Panc1 (cell line): ENCODE results near the gene AGPS. TPM values are rescaled to one million over a fixed set of nuclear protein-coding genes. Genes with fewer than 3 reads are reported as not detected.

Experiments
- ATAC-seq: fragments of 200-7000 bp; cut with Tn5 transposase; 2 replicates; pipeline ENCODE4 v1.9.1; 2020; ENCODE audit warnings: mild to moderate bottlenecking, moderate library complexity
- BruUV-seq: library from RNA; stranded (reverse); fragments of 400-500 nt; replicated peaks from 2 replicates; lab custom pipeline; 2021; lab: Mats Ljungman, UMichigan
- CTCF ChIA-PET: fragments of 300-600 bp; sonication (Branson Sonifier 250); formaldehyde crosslinking; loops from one replicate; lab custom pipeline; 2022; ENCODE audit warnings: antibody characterized with exemption; lab: Charles Lee
- POLR2A ChIA-PET: fragments of 300-600 bp; sonication (Branson Sonifier 250); formaldehyde crosslinking; loops from one replicate; lab custom pipeline; 2022; ENCODE audit warnings: antibody characterized with exemption; lab: Charles Lee
- DNase-seq: peaks from one replicate; pipeline ENCODE4 v3.0.0-alpha.2; 2010; ENCODE audit warnings: low read depth, low spot score
- H3K27ac ChIP-seq: 2 replicates; pipeline ENCODE4 v1.5.1; 2011; ENCODE audit warnings: mild to moderate bottlenecking, low read length, inconsistent platforms
- H3K27me3 ChIP-seq: fragments of 200-500 bp; sonication (Bioruptor generic); 2 replicates; pipeline ENCODE4 v1.6.0; 2014; ENCODE audit warnings: low read length, inconsistent platforms; ENCODE audit not compliant: control insufficient read depth, insufficient read depth
- H3K36me3 ChIP-seq: fragments of 200-500 bp; sonication (Bioruptor generic); 2 replicates; pipeline ENCODE4 v1.5.1; 2014; ENCODE audit warnings: inconsistent platforms, mild to moderate bottlenecking, low read length, moderate library complexity; ENCODE audit not compliant: control insufficient read depth, insufficient read depth
- H3K4me1 ChIP-seq: 2 replicates; pipeline ENCODE4 v1.5.1; 2011; ENCODE audit warnings: inconsistent platforms, mild to moderate bottlenecking, low read length, moderate library complexity; ENCODE audit not compliant: control insufficient read depth, insufficient read depth
- H3K4me3 ChIP-seq, 2 experiments: 2 replicates each; pipeline ENCODE4 v1.5.1; 2011 to 2012; ENCODE audit warnings: low read depth in 2 of 2, low read length in 2 of 2, mild to moderate bottlenecking in 2 of 2, inconsistent platforms in 1 of 2, moderate library complexity in 1 of 2
- H3K9me3 ChIP-seq: fragments of 200-500 bp; sonication (Bioruptor generic); 2 replicates; pipeline ENCODE4 v1.5.1; 2014; ENCODE audit warnings: low read depth, mild to moderate bottlenecking, inconsistent platforms, low read length, moderate library complexity; ENCODE audit not compliant: control insufficient read depth, insufficient read depth
- CTCF ChIP-seq: fragments of 450-650 bp; IDR thresholded peaks from 2 replicates; pipeline ENCODE4 v1.5.1; 2017; ENCODE audit warnings: mild to moderate bottlenecking
- POLR2AphosphoS5 ChIP-seq: IDR thresholded peaks from 2 replicates; pipeline ENCODE4 v1.6.1; 2012; ENCODE audit warnings: mild to moderate bottlenecking, low read depth, low read length, moderate library complexity
- REST ChIP-seq, 2 experiments: IDR thresholded peaks; 2 replicates each; pipeline ENCODE4 v1.6.1; 2011 to 2012; ENCODE audit warnings: low read depth in 2 of 2, control low read depth in 1 of 2, low read length in 1 of 2, mild to moderate bottlenecking in 1 of 2, moderate library complexity in 1 of 2; ENCODE audit not compliant: insufficient read depth in 1 of 2
- SIN3A ChIP-seq: IDR thresholded peaks from 2 replicates; pipeline ENCODE4 v1.6.1; 2012; ENCODE audit warnings: low read depth, mild to moderate bottlenecking, low read length, moderate library complexity, borderline replicate concordance; ENCODE audit not compliant: insufficient read depth
- TCF7L2 ChIP-seq: IDR thresholded peaks from 2 replicates; pipeline ENCODE4 v1.6.1; 2011; ENCODE audit warnings: mild to moderate bottlenecking, low read depth, low read length, inconsistent platforms
- in situ Hi-C: cut with HindIII; loops from 2 replicates; pipeline ENCODE4 v1.10.0; 2016; ENCODE audit warnings: low sequenced_read_pairs, low pct_unique_long_range_greater_than_20kb
- intact Hi-C: fragments of 100-400 bp; cut with micrococcal nuclease; formaldehyde crosslinking; loops from one replicate; pipeline ENCODE4 v1.10.0; 2022; ENCODE audit not compliant: unreplicated experiment
- total RNA-seq: library from RNA; stranded (reverse); gene quantifications from one replicate; pipeline ENCODE4 v1.2.1, GENCODE V29; 2021; ENCODE audit not compliant: unreplicated experiment

Gene AGPS
- total RNA-seq, 1 experiment from 2014 or later, result 68.7 TPM

- peak overlapping the region; percentile 96 for H3K27ac ChIP-seq
- intact Hi-C loops, result loop anchor here (10.0 kb wide), 1 partner anchor 147 kb away; no protein-coding TSS in a partner anchor
- ChIA-PET CTCF (no interaction called here), POLR2A (interaction anchor here (0.6 kb wide), 1 partner anchor 247 kb away, joined by 5 read pairs; no protein-coding TSS in a partner anchor)
- ATAC-seq, result no peak
- in situ Hi-C loops, result no loop called here
- DNase-seq, result no peak
- H3K4me3 ChIP-seq, result peak overlapping the region; percentile 97 to 98
- BruUV-seq, result TSS peak; percentile 76
- H3K4me1 ChIP-seq, result peaks cover 37% of the 10 kb centered on the region
- H3K27me3 ChIP-seq, result no peaks in the 10 kb centered on the region
- no peaks in the 10 kb centered on the region; the same call in none of the 2 replicates for H3K36me3 ChIP-seq
- TF ChIP-seq REST (IDR thresholded peaks at IDR 0.05; ENCODE audit: insufficient read depth in 1 of 2, low read depth in 2 of 2, low read length in 1 of 2), result no peak
- no peak for TF ChIP-seq CTCF
- no peak for TF ChIP-seq POLR2AphosphoS5
- no peak for TF ChIP-seq TCF7L2
- no peak for TF ChIP-seq SIN3A
- no peaks in the 10 kb centered on the region for H3K9me3 ChIP-seq
These were observed 676 bp upstream of the AGPS start for GRCh38 chr2:177391822-177392372.

- intact Hi-C loops (loop anchor here (10.0 kb wide), 1 partner anchor 148 kb away; no protein-coding TSS in a partner anchor), in situ Hi-C loops (no loop called here)
- H3K4me3 ChIP-seq, result peak overlapping the region; percentile 97 to 98
- no peaks in the 10 kb centered on the region for H3K27me3 ChIP-seq
- DNase-seq (no peak), ATAC-seq (no peak)
- H3K27ac ChIP-seq, result peak overlapping the region; percentile 96
- H3K36me3 ChIP-seq, result no peaks in the 10 kb centered on the region; the same call in none of the 2 replicates
- no peaks in the 10 kb centered on the region for H3K9me3 ChIP-seq
- TSS peak; percentile 80 for BruUV-seq
- ChIA-PET POLR2A (interaction anchor here (0.6 to 1.0 kb wide), 4 partner anchors 48 to 172 kb away, joined by 3 to 6 read pairs (median 4); no protein-coding TSS in a partner anchor), CTCF (interaction anchor here (0.7 to 1.0 kb wide), 3 partner anchors 50 to 100 kb away, joined by 3 to 6 read pairs (median 5); no protein-coding TSS in a partner anchor)
- TF ChIP-seq TCF7L2, result no peak
- TF ChIP-seq SIN3A, result no peak
- TF ChIP-seq CTCF, result no peak
- no peak for TF ChIP-seq POLR2AphosphoS5
- no peak for TF ChIP-seq REST (IDR thresholded peaks at IDR 0.05; ENCODE audit: insufficient read depth in 1 of 2, low read depth in 2 of 2, low read length in 1 of 2)
- peaks cover 51% of the 10 kb centered on the region for H3K4me1 ChIP-seq
These were observed 706 bp downstream of the AGPS start for GRCh38 chr2:177393203-177393755.
